Posterior vena cava (tissue), 2 donors: ENCODE data around the gene RASL10B. TPM values are rescaled to one million over a fixed set of nuclear protein-coding genes. Genes with fewer than 3 reads are reported as not detected.
"Not testable (repeated sequence)": the region's sequence is repeated elsewhere in the genome, so short reads cannot be mapped to it uniquely, and the experiment has no call there.

Experiments used
- DNase-seq: peaks from one replicate; pipeline ENCODE4 v3.0.0-alpha.2; 2020; ENCODE audit warnings: low spot score
- intact Hi-C, 2 donors: fragments of 100-400 bp; cut with DNase I; formaldehyde crosslinking; loops; one replicate each; pipeline versions ENCODE4 v1.14.1 to v1.14.2; 2022 to 2023
- total RNA-seq, 2 donors: library from RNA; stranded (reverse); fragmentation: NEBNext Ultra II Directional; extraction: Animal tissue kit (Norgen Biotek cat#: 25700); gene quantifications; one replicate each; pipeline ENCODE4 v1.2.1, GENCODE V29; 2021
- donor health status: DM: yes; HTN: yes; CAD: no.
- donor health status: DM: yes; HTN: yes; CAD: no.

The RASL10B gene
- total RNA-seq, 2 donors from 2014 or later, result 1.1 to 2.3 TPM

DNA sequence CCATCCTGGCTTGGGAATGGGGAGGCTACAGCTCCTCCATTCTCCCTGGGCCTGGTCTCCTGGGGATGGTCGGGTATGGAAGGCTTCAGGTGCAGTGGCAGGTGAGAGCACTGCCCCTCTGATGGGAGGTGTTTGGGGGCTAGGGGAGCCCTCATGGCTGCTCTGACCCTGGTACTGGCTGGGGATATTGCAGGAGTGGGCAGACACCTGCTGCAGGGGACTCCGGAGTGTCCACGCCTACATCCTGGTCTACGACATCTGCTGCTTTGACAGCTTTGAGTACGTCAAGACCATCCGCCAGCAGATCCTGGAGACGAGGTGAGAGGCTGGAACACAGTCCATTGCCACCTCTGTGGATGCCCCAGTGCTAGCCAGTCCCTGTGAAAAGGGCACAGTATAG lies 8.8 kb downstream of the RASL10B start:
- DNase-seq, result peak; percentile 64
- intact Hi-C loops, result loop anchor here in 1 of 2 donors (10.0 kb wide), 1 partner anchor 125 kb away; no protein-coding TSS in a partner anchor

DNA sequence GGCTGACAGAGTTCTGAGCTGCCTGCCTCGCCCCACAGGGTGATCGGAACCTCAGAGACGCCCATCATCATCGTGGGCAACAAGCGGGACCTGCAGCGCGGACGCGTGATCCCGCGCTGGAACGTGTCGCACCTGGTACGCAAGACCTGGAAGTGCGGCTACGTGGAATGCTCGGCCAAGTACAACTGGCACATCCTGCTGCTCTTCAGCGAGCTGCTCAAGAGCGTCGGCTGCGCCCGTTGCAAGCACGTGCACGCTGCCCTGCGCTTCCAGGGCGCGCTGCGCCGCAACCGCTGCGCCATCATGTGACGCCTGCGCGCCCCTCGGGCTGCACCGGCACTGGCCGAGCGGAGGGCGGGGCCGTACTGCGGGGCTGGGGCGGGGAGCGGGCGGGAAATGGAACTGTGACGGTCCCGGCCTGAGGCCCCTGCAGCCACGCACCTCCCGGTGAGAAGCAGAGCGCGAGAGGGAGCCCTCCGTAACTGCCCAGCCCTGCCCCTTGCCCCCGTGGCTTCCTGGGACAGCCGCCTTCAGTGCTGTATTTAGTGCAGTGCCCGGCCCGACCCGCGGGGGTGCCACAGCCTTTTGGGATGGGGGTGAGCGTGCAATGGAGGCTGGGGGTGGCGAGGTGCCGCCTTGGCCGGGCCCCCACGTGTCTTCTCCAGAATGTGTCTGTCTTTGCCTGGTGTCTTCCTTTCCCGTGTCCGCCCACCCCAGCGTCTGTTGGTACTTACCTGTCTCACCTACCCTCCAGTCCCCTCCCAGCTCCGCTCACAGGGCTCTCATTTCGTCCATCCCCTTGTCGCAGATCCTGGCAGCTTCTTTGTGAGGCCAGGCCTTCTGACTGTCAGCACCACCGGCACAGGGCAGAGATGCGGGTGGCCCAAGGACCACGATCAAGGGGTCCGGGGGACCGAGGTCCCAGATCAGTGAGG lies 9.8 kb downstream of the RASL10B start:
- intact Hi-C loops, result loop anchor here in 1 of 2 donors (10.0 kb wide), 1 partner anchor 126 kb away; no protein-coding TSS in a partner anchor

DNA sequence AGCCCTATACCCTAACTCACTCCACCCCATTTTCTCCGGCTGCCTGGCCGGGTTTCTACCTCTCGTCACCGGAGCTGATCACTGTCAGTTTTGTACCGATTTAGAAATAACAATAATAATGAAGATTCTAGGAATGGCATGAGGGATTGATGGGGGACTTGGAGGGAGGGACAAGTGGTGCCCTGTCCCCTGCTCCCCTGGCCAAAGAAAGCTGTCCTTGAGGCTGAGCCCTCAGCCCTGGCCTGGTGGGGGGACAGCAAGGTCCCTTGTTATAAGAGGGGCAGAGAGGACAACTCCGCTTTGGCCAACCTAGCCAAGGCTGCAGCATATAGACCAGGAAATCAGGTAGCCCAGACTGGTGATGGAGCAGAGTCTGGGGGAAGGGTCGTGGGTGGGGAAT lies 11.1 kb downstream of the RASL10B start:
- peak; percentile 64 for DNase-seq
- intact Hi-C loops, result loop anchor here in 1 of 2 donors (10.0 kb wide), 1 partner anchor 128 kb away; no protein-coding TSS in a partner anchor

More for the DNA sequence above, 9.8 kb downstream of the RASL10B start:
- peak; percentile 81 for DNase-seq

DNA sequence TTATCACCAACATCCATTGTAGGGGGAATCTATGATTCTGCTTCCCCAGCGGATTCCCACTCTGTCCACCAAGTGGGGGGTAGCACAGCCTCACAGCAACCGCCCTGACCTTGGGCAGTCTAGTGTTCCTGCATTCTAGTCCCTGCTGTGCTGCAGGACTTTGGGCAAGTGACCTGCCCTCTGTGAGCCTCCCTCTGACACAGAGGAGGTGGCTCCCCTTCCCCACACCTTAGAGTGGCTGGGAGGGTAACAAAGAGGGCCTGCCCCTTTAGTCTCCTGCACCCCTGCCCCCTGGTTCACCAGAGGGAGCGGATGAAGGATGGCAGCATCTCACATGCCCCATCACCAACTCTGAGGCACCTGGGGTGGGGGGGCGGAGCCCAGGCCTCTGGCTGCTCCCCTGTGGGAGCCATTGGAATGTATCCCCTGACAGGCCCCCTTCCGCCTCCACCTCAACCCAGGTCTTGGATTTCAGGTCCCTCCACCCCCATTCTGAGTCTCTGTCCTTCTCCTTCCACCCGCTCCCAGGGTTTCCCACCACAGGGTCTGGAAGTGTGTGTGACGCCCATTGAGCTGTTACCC lies 11.5 kb downstream of the RASL10B start:
- intact Hi-C loops, result loop anchor here in 1 of 2 donors (10.0 kb wide), 1 partner anchor 128 kb away; no protein-coding TSS in a partner anchor
- peak; percentile 68 for DNase-seq

DNA sequence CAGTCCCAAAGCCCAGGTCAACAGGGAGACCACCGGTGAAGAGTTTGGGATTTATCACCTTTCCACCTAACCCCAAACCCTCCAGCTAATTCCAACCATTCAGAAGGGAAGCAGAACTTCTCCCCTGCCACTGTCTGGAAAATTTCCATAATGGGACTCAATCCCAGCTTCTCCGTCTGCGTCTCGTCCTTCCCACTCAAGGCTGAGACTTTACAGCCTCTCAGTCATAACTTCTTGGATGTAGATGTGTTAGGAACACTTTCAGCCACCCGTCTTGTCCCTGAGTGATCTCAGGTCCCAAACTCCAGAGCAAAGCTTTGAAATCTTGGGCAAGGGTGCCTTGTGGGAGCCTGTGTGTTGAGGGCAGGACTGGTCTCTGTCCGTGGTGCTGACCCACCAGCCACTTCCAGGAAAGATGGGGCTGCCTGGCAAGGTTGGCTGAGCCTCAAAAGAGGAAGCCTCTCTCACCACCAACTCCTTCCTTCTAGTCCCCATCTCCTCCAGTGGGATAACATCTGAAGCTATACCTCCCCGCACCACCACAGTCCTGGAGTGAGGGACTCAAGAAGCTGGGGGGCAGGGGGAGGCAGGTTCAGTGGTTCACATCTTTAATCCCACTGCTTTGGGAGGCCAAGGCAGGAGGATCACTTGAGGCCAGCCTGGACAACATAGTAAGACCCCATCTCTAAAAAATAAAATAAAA lies 12.3 kb downstream of the RASL10B start:
- DNase-seq, result peak; percentile 82
- intact Hi-C loops, result loop anchor here in 1 of 2 donors (10.0 kb wide), 1 partner anchor 129 kb away; no protein-coding TSS in a partner anchor

DNA sequence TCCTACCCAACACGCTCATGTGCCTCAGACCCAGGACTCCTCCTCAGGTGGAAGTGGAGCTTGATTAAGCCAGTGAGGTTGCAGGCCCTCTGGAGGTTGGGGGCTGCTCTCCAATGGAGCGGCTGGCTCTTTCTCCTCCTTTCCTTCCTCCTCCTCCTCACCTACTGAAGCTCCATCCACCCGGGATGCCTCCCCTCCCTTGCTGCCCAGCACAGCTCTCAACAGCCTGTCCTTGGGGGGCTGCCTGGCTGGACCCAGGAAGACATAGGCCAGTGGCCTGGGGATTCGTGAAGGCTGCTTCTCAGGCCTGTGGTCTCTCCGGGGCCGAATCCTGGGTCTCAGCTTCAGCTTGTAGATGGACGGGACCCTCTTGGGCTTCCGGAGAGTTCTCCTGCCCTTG lies 13.4 kb downstream of the RASL10B start:
- intact Hi-C loops, result loop anchor here (5.0 to 10.0 kb wide), 2 partner anchors 130 to 133 kb away; no protein-coding TSS in a partner anchor
- peak; percentile 76 for DNase-seq

DNA sequence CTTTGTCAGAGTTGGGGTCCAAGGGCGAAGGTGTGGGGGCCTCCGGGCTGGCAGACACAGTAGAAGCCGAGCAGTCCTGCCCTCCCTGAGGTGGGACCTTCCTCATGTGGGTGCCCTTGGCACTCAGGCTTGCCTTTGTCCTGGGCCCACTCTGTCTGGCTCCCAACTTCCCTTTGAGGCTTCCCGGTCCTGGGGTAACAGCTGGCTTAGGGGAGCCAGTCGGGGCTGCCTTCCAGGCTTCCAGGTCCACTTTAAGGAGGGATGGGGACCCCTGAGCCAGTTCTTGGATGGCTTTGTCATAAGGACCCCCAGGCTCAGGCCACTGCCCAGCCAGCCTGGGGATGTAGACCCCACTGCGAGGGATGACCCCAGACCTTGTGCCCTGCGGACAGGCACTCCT lies 13.8 kb downstream of the RASL10B start:
- intact Hi-C loops, result loop anchor here (5.0 to 10.0 kb wide), 2 partner anchors 130 to 133 kb away; no protein-coding TSS in a partner anchor
- DNase-seq, result peak; percentile 61

DNA sequence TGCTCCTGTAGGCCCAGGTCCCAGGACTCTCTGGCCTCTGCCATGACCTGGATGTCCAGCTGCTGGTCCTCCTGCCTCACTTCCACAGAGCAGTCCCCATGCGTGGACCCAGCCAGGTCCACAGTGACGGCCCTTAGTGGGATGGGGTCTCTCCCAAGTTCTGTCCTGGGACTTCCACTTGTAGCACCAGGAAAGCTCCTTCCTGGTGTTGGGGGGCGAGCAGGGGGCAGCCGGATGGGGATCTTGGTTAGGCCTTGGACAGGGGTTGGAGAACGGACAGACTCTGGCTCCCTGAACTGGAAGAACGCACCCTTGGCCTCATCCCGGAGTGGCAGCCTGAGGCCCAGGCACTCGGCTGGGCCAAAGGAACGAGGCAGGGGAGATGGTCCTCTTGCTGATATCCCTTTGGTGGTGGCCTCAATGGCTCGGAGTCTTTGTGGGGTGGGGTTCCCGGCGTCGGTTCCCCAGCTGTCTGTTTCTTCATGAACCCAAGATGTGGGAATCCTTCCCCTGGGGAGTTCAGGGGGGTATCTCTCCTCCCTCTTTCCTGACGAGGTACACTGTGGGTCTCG lies 14.4 kb downstream of the RASL10B start:
- intact Hi-C loops, result loop anchor here (5.0 to 10.0 kb wide), 2 partner anchors 131 to 134 kb away; no protein-coding TSS in a partner anchor
- no peak for DNase-seq

DNA sequence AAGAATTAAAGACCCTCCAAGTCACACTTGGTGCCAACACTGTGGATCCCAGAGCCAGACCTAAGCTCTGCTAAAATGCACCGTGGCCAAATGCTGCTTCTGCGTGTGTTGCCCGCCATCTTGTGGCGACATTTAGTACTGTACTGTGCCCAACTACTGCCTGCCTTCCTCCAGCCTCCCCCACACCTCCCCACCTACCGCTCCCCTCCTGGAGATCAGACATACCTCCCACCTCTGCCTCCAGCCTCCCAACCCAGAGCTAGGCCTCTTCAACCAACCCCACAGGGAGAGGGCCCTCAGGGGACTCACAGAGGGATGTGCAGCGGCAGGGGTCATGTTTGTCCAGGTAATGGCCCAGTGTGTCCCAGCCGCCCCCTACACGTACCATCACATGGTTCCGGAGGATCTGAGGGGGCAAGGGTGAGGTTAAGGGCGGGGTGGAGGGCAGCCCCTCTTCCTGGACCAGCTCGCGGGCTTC lies 16.1 kb downstream of the RASL10B start:
- intact Hi-C loops, result loop anchor here (5.0 to 10.0 kb wide), 2 partner anchors 133 to 135 kb away; no protein-coding TSS in a partner anchor
- DNase-seq, result peak; percentile 86

DNA sequence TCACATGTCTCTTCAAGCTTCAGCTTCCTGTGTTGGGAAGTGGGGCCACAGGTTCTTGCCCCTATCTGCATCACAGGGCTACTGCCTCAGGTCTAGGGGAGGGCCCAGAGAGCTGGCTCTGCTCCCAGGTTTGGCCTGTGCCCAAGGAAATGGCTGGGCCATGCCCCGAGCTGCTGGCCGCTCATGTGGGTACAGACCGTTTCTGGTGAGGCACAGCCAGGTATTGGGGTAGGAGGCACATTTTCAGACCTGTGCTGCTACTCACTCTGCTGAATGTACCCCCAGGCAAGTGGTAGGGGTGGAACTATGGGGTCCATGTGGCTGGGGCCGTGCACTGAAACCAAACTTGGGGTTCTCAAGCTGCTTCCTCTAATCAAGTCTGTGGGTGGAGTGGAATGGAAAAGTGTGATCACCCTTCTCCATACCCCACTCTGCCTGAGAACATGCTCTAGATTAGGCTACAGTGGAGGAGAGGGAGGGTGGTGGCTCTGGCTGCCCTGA lies 17.0 kb downstream of the RASL10B start:
- intact Hi-C loops, result loop anchor here (5.0 to 10.0 kb wide), 2 partner anchors 134 to 136 kb away; no protein-coding TSS in a partner anchor
- no peak for DNase-seq

DNA sequence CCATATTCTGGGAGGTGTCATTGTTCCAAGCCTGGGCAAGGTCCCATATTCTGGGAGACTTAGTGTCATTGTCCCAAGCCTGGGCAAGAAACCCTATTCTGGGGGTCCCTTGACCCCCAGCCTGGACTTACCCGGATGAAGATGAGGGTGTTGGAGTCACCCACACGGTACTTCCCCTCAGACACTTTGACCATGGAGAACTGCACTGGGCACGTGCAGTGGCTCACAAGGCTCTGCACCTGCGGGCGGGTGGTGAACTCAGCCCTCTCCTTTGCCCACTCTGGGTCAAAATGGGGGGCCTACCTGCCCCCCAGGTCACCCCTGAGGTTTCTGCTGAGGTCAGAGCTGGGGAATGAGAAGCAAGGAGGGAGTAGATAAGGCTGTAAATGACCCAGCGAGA lies 17.5 kb downstream of the RASL10B start:
- DNase-seq, result no peak
- intact Hi-C loops, result loop anchor here (5.0 to 10.0 kb wide), 2 partner anchors 134 to 137 kb away; no protein-coding TSS in a partner anchor

DNA sequence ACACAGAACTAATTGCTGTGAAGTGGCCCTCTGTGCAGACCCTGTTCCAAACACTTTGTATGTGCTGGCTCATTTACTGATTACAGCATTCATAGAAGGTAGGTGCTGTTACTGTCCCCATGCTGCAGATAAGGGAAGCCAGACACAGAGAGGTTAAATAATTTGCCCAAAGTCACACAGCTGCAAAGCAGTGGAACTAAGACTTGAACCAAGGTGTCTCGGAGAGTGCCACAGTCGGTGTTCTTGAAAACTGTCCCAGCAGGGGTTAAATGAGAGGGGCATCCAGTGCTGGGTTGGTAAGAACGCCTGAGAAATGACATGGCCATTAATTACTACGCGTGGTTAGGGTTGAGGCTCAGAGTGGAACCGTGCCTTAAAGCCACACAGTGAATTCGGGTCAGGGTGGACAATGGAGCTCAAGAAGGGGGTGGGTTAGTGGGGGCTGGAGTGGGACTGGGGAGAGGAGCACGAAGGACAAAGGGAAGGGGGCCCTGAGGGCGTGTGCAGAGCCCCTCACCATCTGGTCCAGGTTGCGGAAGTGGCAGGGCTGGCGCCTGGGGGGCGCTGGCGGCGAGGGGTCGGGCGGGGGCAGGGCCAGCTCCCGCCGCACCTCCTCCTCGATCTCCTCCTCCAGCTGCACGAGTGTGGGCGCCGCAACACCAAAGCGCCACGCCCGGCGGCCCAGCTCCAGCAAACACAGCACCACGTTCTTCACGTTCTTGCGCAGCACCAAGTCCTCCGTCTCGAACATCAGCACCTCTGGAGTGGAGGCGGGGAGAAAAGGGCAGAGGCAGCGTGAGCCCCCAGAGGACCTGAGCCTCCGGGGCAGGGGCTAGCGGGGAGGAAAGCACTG lies 18.3 kb downstream of the RASL10B start:
- DNase-seq, result no peak
- intact Hi-C loops, result loop anchor here (5.0 to 10.0 kb wide), 2 partner anchors 135 to 137 kb away; no protein-coding TSS in a partner anchor

DNA sequence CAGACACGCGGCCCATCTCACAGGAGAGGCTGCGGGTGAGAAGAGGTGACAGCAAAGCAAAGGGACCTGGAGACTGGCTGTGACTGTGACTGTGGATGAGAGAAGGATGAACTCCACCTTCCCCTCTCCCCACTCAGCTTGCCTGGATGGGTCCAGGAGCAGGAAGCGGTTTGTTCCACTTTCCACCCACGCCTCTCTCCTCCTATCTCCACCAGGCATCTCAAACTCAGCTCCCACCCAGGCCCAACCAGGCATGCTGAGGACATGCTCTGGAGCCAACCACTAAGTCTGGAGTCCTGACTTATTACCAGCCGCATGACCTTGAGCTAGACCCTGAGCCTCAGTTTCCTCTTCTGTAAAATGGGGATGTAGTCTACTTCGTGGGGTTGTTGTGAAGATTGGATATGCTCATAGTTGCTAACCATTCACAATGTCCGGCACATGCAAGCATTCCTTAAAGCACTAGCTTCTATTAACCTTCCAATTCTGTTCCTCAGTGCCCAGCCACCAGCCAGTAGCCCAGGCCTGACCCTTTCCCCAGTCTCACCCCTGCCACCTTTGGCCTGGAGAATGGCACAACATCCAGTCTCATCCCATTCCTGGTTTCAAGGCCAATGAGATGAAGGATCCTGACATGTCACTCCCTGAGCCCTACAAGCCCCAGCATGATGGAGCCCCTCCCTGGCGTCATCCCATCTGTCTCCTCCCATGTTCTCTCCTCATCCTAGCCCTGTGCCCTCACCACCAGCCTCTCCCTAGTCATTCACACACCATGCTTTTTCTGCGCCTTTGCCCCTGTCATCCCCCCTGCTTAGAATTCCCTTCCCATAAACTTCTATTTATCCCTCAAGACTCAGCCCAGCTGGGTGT lies 19.3 kb downstream of the RASL10B start:
- intact Hi-C loops, result no loop called here

DNA sequence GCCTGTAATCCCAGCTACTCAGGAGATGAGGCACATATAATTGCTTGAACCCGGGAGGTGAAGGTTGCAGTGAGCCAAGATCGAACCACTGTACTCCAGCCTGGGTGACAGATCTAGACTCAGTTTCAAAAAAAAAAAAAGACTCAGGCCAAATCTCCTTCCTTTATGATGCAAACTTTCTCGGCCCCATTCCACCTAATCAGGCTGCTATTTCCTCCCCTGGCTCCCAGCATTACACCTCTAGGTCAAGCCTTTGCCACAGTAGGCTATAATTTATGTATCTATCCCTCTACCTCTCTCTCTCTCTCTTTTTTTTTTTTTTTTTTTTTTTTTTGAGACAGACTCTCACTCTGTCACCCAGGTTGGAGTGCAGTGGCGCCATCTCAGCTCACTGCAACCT lies 20.1 kb downstream of the RASL10B start:
- DNase-seq, intact Hi-C loops: not testable (repeated sequence)

More for the DNA sequence above, 19.3 kb downstream of the RASL10B start:
- no peak for DNase-seq

DNA sequence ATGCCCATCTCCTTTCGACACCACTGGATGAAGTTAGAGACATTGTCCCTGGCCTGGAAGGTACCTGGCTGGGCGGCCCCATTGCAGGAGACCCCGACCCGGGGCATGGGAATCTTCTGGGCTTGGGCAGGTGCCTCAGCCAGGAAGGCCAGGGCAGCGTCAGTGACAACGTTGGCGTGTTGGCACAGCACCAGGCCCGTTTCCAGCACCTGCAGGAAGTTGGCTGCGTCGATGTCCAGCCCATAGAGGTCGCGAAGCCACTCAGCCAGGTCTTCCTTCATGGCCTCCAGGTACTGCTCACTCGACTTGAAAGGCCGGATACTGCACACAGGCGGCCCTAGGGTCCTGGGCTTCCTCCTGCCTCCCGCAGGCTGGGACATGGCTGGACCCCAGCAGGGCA lies 21.0 kb downstream of the RASL10B start:
- DNase-seq, result no peak
- intact Hi-C loops, result no loop called here

DNA sequence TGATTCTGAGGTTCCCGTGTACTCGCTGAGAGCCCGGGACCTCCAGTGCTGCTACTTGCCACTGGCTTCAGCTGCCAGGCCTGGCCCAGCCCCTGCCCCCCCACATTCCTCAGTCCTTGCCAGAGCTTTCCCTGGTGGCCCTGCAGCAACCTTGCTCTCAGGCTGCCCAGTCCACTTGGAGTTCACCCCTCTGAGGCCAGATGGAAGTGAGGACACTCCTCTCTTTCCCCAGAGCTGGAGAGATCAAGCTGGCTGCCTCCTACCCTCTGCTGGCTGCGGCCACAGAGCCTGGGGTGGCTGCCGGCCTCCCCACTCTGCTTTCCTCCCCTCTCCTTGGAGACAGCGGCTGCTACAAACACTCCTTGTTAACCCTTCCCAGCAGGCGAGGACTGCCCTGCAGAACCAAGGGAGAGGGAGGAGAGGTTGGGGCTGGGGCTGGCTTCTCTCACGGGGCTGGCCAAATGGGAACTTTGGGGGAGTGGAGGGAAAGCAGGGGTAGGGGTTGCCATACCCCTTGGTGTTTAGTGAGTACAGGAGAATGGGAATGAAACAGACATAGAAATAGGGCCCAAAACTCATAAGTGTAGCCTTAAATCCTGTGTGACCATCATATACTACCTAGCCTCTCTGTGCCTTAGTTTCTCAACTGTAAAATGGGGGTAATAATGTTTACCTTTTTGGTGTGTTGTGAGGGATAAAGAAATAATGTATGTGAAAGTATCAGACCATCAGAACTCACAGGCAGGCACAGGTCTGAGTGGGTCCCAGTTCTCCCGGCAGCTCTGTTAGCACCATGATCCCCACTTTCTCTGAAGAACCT lies 21.7 kb downstream of the RASL10B start, which contains the start of gene GAS2L2:
GAS2L2 (minus strand) TSS at position 295 of the 820 bp plus-strand sequence. CDS start 389 bp downstream, outside the sequence.
- intact Hi-C loops, result no loop called here
- DNase-seq, result no peak
